ENCODE results near the gene RPGR. TPM values are rescaled to one million over a fixed set of nuclear protein-coding genes. Genes with fewer than 3 reads are reported as not detected.

The RPGR gene
- total RNA-seq, 2 experiments from 2014 or later: 7.0 to 7.1 TPM

- Mint-ChIP-seq H3K36me3 (ENCODE audit: low read depth) (no peaks in the 10 kb centered on the region), H3K9me3 (no peaks in the 10 kb centered on the region), H3K4me1 (ENCODE audit: low read depth) (no peaks in the 10 kb centered on the region), H3K4me3 (no peak overlapping the region), H3K27me3 (no peaks in the 10 kb centered on the region), H3K27ac (no peak overlapping the region)
- CTCF ChIA-PET: no interaction called here
- POLR2A ChIA-PET: interaction anchor here (0.6 kb wide), 1 partner anchor 279 kb away, joined by 5 read pairs; no protein-coding TSS in a partner anchor
- no peak for ATAC-seq
- TF ChIP-seq, protein P1, sequence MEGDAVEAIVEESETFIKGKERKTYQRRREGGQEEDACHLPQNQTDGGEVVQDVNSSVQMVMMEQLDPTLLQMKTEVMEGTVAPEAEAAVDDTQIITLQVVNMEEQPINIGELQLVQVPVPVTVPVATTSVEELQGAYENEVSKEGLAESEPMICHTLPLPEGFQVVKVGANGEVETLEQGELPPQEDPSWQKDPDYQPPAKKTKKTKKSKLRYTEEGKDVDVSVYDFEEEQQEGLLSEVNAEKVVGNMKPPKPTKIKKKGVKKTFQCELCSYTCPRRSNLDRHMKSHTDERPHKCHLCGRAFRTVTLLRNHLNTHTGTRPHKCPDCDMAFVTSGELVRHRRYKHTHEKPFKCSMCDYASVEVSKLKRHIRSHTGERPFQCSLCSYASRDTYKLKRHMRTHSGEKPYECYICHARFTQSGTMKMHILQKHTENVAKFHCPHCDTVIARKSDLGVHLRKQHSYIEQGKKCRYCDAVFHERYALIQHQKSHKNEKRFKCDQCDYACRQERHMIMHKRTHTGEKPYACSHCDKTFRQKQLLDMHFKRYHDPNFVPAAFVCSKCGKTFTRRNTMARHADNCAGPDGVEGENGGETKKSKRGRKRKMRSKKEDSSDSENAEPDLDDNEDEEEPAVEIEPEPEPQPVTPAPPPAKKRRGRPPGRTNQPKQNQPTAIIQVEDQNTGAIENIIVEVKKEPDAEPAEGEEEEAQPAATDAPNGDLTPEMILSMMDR (IDR thresholded peaks at IDR 0.05): no peak
- DNase-seq: no peak
- intact Hi-C loops (cut with micrococcal nuclease): no loop called here
These were observed 29.1 kb upstream of the RPGR start for GRCh38 chrX:38356401-38356800.

- intact Hi-C loops (cut with micrococcal nuclease): no loop called here
- TF ChIP-seq, protein P1 (IDR thresholded peaks at IDR 0.05): no peak
- POLR2A ChIA-PET: no interaction called here
These were observed 25.1 kb upstream of the RPGR start, which contains the start of gene OTC for GRCh38 chrX:38352362-38352761. OTC (plus strand) TSS chrX:38352604; CDS start chrX:38352697, 93 bp downstream.

DNA sequence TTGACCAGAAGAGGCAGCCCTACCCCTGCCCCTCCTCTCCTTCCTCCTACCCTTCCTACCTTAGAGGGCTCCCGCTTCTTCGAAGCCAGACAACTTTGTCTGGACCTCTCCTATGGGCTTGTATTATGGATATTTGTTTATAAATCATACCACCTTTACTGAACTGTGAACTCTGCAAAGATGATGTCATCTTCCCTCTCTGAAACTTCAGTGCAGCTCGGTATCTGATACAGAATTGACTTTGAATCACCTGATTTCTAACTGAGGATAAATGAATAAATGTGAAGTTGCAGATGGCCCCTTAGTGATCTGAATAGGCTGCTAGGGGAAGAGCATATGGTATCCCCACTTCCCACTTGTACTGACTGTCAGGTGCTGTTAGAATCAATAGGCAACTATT is 24.0 kb upstream of the RPGR start:
- Mint-ChIP-seq H3K36me3 (ENCODE audit: low read depth) (no peaks in the 10 kb centered on the region), H3K27me3 (peaks cover 8% of the 10 kb centered on the region), H3K4me3 (no peak overlapping the region), H3K4me1 (ENCODE audit: low read depth) (no peaks in the 10 kb centered on the region), H3K27ac (no peak overlapping the region), H3K9me3 (no peaks in the 10 kb centered on the region)
- ATAC-seq: no peak
- TF ChIP-seq, protein P1 (IDR thresholded peaks at IDR 0.05): no peak
- ChIA-PET CTCF (no interaction called here), POLR2A (no interaction called here)
- DNase-seq: no peak
- intact Hi-C loops (cut with micrococcal nuclease): no loop called here

More at GRCh38 chrX:38352362-38352761, 25.1 kb upstream of the RPGR start, which contains the start of gene OTC:
- Mint-ChIP-seq H3K4me1 (ENCODE audit: low read depth) (no peaks in the 10 kb centered on the region), H3K36me3 (ENCODE audit: low read depth) (no peaks in the 10 kb centered on the region), H3K9me3 (no peaks in the 10 kb centered on the region), H3K27ac (no peak within 1 kb of the TSS), H3K4me3 (no peak within 1 kb of the TSS), H3K27me3 (peaks cover 8% of the 10 kb centered on the region)
- ATAC-seq: no peak
- DNase-seq: no peak
- CTCF ChIA-PET: no interaction called here

DNA sequence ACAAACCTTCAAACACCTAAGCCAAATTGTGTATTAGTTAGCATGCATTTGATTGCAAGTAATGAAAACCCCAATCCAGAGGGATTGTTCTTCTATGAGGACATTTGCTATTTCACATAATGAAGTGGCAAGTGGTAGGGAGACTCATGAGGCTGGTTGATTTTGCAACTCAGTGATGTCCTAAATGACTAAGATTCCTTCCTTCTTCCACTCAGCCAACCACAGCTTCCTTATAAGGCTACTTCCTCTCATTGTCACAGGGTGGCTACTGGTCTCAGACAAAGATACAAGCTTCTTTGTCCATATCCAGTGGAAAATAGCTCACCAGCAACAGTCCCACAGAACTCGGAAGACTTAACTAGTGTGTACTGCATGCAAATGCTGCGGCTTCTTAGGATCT is 19.8 kb upstream of the RPGR start:
- H3K27ac Mint-ChIP-seq: no peak overlapping the region
- ATAC-seq (no peak), DNase-seq (no peak)
- peaks cover 9% of the 10 kb centered on the region for H3K27me3 Mint-ChIP-seq
- CTCF ChIA-PET: no interaction called here
- no peaks in the 10 kb centered on the region for H3K4me1 Mint-ChIP-seq (ENCODE audit: low read depth)
- POLR2A ChIA-PET: no interaction called here
- H3K4me3 Mint-ChIP-seq: no peak overlapping the region
- TF ChIP-seq, protein P1 (IDR thresholded peaks at IDR 0.05): no peak
- no peaks in the 10 kb centered on the region for H3K36me3 Mint-ChIP-seq (ENCODE audit: low read depth)
- intact Hi-C loops (cut with micrococcal nuclease): no loop called here
- no peaks in the 10 kb centered on the region for H3K9me3 Mint-ChIP-seq

DNA sequence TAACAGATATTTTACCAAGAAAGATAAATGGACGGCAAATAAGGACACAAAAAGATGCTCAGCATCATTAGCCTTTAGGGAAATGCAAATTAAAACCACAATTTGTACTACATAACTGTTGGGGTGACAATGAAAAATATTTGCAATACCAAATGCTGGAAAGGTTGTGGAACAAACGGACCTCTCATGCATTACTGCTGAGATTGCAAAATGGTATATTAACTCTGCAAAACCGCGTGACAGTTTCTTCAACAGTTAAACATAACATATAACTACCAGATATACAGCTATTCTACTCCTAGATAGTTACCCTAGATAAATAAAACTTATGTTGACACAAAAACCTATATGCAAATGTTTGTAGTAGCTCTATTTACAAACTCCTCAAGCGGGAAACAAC is 18.8 kb upstream of the RPGR start:
- no peaks in the 10 kb centered on the region for H3K9me3 Mint-ChIP-seq
- CTCF ChIA-PET: no interaction called here

More for the DNA sequence above, 18.8 kb upstream of the RPGR start:
- intact Hi-C loops (cut with micrococcal nuclease): no loop called here
- Mint-ChIP-seq H3K36me3 (ENCODE audit: low read depth) (no peaks in the 10 kb centered on the region), H3K27me3 (peaks cover 11% of the 10 kb centered on the region), H3K27ac (no peak overlapping the region), H3K4me1 (ENCODE audit: low read depth) (no peaks in the 10 kb centered on the region), H3K4me3 (no peak overlapping the region)
- TF ChIP-seq, protein P1 (IDR thresholded peaks at IDR 0.05): no peak
- POLR2A ChIA-PET: no interaction called here
- ATAC-seq: no peak
- no peak for DNase-seq
